Endodermal cell (in vitro differentiated cells): ENCODE results near the gene OS9. TPM values are rescaled to one million over a fixed set of nuclear protein-coding genes. Genes with fewer than 3 reads are reported as not detected.

Experiments used
- DNase-seq: peaks from one replicate; pipeline ENCODE4 v3.0.0-alpha.2; 2017
- H3K27ac ChIP-seq: 2 replicates; pipeline ENCODE4 v1.5.1; 2013; ENCODE audit warnings: mild to moderate bottlenecking, low read depth, low read length, moderate library complexity
- H3K27me3 ChIP-seq: 2 replicates; pipeline ENCODE4 v1.6.1; 2013; ENCODE audit warnings: mild to moderate bottlenecking, low read length, moderate library complexity; ENCODE audit not compliant: insufficient read depth, control insufficient read depth, poor library complexity, severe bottlenecking
- H3K36me3 ChIP-seq: 2 replicates; pipeline ENCODE4 v1.7.0; 2013; ENCODE audit warnings: mild to moderate bottlenecking, low read length, moderate library complexity; ENCODE audit not compliant: control insufficient read depth, insufficient read depth
- H3K4me1 ChIP-seq: one replicate; pipeline ENCODE4 v1.7.0; 2013; ENCODE audit warnings: low read length; ENCODE audit not compliant: control insufficient read depth, insufficient read depth
- H3K4me3 ChIP-seq: 2 replicates; pipeline ENCODE4 v1.5.1; 2013; ENCODE audit warnings: mild to moderate bottlenecking, low read length, moderate library complexity
- H3K9ac ChIP-seq: 2 replicates; pipeline ENCODE4 v1.6.1; 2013; ENCODE audit warnings: mild to moderate bottlenecking, low read length, moderate library complexity; ENCODE audit not compliant: poor library complexity, severe bottlenecking; ENCODE audit errors: extremely low read depth
- H3K9me3 ChIP-seq: 2 replicates; pipeline ENCODE4 v1.6.1; 2013; ENCODE audit warnings: mild to moderate bottlenecking, low read length, moderate library complexity; ENCODE audit not compliant: control insufficient read depth
- H3K27ac Mint-ChIP-seq: 2 replicates; pipeline ENCODE4 v1.8.0; 2020; ENCODE audit warnings: mixed read lengths
- H3K27me3 Mint-ChIP-seq: 2 replicates; pipeline ENCODE4 v1.8.0; 2021; ENCODE audit warnings: mild to moderate bottlenecking, mixed read lengths; ENCODE audit not compliant: insufficient read depth
- H3K36me3 Mint-ChIP-seq: 2 replicates; pipeline ENCODE4 v1.8.0; 2020; ENCODE audit warnings: low read depth, mixed read lengths
- H3K4me1 Mint-ChIP-seq: 2 replicates; pipeline ENCODE4 v1.8.0; 2020; ENCODE audit warnings: mixed read lengths
- H3K4me3 Mint-ChIP-seq: 2 replicates; pipeline ENCODE4 v1.8.0; 2020; ENCODE audit warnings: mild to moderate bottlenecking, moderate library complexity, mixed read lengths
- H3K9me3 Mint-ChIP-seq: 2 replicates; pipeline ENCODE4 v1.8.0; 2020; ENCODE audit warnings: mild to moderate bottlenecking, mixed read lengths
- WGBS, 2 experiments: methylation state at CpG; one replicate each; pipeline versions ENCODE4 v1.1.5 to v1.1.7; 2013; ENCODE audit warnings: missing lambda C conversion rate in 2 of 2, mixed read lengths in 1 of 2; ENCODE audit not compliant: insufficient coverage in 1 of 2, insufficient read length in 1 of 2; 5-methylcytosine and 5-hydroxymethylcytosine counted together
- microRNA-seq: library from miRNA; unstranded; fragments of <30 nt; microRNA quantifications from one replicate; pipeline ENCODE4 v1.2.0, GENCODE V29; 2020; ENCODE audit warnings: borderline microRNAs expressed
- total RNA-seq, 2 donors: library from RNA; stranded (reverse); fragmentation: NEBNext Ultra II Directional in 1 of 2; extraction: Animal tissue kit (Norgen Biotek cat#: 25700) in 1 of 2; gene quantifications; 2 replicates in 1 of 2; 3 replicates in 1 of 2; pipeline ENCODE4 v1.2.1, GENCODE V29; 2021
- TF ChIP-seq, protein P1 (sequence below): fragments of 200-600 bp; sonication (generic); conservative IDR thresholded peaks from 2 replicates; pipeline ENCODE4 v1.5.0; 2021; ENCODE audit warnings: antibody characterized with exemption, mild to moderate bottlenecking

OS9 gene
- total RNA-seq, 2 donors from 2014 or later = 108 to 142 TPM

DNA sequence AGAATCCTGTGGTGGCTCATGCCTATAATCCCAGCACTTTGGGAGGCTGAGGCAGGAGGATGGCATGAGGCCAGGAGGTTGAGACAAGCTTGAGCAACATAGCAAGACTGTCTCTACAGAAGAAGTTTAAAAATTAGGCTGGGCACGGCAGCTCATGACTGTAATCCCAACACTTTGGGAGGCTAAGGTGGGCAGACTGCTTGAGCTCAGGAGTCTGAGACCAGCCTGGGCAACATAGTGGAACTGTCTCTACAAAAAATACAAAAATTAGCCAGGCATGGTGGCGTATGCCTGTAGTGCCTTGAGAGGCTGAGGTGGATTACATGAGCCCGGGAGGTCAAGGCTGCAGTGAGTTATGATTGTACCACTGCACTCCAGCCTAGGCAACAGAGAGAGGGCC, 73.9 kb downstream of the OS9 start:
- Histone ChIP-seq H3K27ac (no peak overlapping the region), H3K36me3 (peaks cover 31% of the 10 kb centered on the region), H3K9ac (no peak overlapping the region), H3K4me1 (peaks cover 6% of the 10 kb centered on the region), H3K27me3 (peaks cover 44% of the 10 kb centered on the region), H3K9me3 (no peaks in the 10 kb centered on the region), H3K4me3 (no peak overlapping the region)
- Mint-ChIP-seq H3K27ac (no peak overlapping the region), H3K4me1 (peaks cover 17% of the 10 kb centered on the region), H3K27me3 (peaks cover 47% of the 10 kb centered on the region), H3K36me3 (peaks cover 23% of the 10 kb centered on the region), H3K4me3 (no peak overlapping the region), H3K9me3 (no peaks in the 10 kb centered on the region)
- 70 to 93% methylated on average over 3 of the region's 3 CpGs for WGBS, 2 experiments
- TF ChIP-seq, protein P1, sequence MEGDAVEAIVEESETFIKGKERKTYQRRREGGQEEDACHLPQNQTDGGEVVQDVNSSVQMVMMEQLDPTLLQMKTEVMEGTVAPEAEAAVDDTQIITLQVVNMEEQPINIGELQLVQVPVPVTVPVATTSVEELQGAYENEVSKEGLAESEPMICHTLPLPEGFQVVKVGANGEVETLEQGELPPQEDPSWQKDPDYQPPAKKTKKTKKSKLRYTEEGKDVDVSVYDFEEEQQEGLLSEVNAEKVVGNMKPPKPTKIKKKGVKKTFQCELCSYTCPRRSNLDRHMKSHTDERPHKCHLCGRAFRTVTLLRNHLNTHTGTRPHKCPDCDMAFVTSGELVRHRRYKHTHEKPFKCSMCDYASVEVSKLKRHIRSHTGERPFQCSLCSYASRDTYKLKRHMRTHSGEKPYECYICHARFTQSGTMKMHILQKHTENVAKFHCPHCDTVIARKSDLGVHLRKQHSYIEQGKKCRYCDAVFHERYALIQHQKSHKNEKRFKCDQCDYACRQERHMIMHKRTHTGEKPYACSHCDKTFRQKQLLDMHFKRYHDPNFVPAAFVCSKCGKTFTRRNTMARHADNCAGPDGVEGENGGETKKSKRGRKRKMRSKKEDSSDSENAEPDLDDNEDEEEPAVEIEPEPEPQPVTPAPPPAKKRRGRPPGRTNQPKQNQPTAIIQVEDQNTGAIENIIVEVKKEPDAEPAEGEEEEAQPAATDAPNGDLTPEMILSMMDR = no peak
- no peak for DNase-seq

DNA sequence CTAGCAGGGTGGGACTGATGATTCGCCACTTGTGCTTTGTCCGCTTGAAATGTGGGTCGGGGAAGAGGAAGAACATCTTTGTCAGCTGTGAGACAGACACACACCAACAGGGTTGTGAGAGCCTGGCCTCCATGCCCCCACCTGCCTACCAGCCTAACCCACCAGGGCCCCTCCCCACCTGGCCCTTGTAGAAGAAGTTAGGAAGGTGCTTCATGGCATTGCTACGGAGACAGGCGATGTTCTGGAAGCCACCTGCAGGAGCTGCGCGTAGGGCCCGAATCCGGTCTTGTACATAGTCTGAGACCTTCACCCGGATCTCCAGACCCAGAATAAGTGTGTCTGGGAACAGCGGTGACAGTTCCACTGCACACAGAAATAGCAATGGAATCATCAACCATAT, 75.7 kb downstream of the OS9 start:
- Histone ChIP-seq H3K36me3 (peaks cover 31% of the 10 kb centered on the region), H3K27ac (no peak overlapping the region), H3K9me3 (no peaks in the 10 kb centered on the region), H3K4me3 (no peak overlapping the region), H3K4me1 (peaks cover 6% of the 10 kb centered on the region), H3K27me3 (peaks cover 27% of the 10 kb centered on the region), H3K9ac (no peak overlapping the region)
- H3K27ac Mint-ChIP-seq = no peak overlapping the region
- peaks cover 19% of the 10 kb centered on the region for H3K4me1 Mint-ChIP-seq
- DNase-seq = no peak
- peaks cover 30% of the 10 kb centered on the region for H3K27me3 Mint-ChIP-seq
- TF ChIP-seq, protein P1 = no peak
- no peaks in the 10 kb centered on the region for H3K9me3 Mint-ChIP-seq
- H3K4me3 Mint-ChIP-seq = no peak overlapping the region
- peaks cover 23% of the 10 kb centered on the region for H3K36me3 Mint-ChIP-seq
- 99% methylated on average over 9 to 11 of the region's 11 CpGs for WGBS, 2 experiments

DNA sequence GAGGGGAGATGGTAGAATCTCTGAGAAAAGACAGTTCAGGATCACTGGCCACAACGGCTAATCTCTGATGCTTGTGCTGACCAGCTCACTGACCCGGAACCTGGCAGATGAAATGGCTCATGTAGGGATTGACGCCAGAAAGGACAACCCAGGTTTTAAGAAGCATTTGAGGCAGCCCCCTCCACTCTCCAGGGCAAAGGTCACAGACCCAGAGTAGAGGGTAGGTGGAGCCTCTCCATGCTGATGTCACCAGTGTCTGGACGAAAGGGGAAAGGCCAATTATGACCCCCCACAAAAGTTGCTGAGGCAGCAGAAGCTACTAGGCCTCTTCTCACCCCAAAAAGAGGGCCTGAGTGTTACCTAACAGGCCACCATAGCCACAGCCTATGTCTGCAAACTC, 76.8 kb downstream of the OS9 start:
- TF ChIP-seq, protein P1 = no peak
- peaks cover 15% of the 10 kb centered on the region for H3K27me3 ChIP-seq
- WGBS, 2 experiments = 91 to 93% methylated on average over 4 of the region's 4 CpGs
- H3K27ac Mint-ChIP-seq = no peak overlapping the region
- peaks cover 19% of the 10 kb centered on the region for H3K27me3 Mint-ChIP-seq
- peaks cover 25% of the 10 kb centered on the region for H3K36me3 Mint-ChIP-seq
- no peak for DNase-seq
- H3K4me3 Mint-ChIP-seq = peak overlapping the region; percentile 85
- no peaks in the 10 kb centered on the region for H3K9me3 Mint-ChIP-seq
- no peak overlapping the region for H3K27ac ChIP-seq
- H3K9me3 ChIP-seq = no peaks in the 10 kb centered on the region
- H3K4me1 Mint-ChIP-seq = peaks cover 15% of the 10 kb centered on the region
- H3K4me1 ChIP-seq = peaks cover 6% of the 10 kb centered on the region
- H3K36me3 ChIP-seq = peaks cover 31% of the 10 kb centered on the region
- H3K4me3 ChIP-seq = peak overlapping the region; percentile 97
- no peak overlapping the region for H3K9ac ChIP-seq

Small RNA genes lying within 50 kb of the gene (microRNA-seq; reads per million reads assigned to microRNA genes)
- not detected for gene MIR6759

Other genes starting within 250 kb of the OS9 start
- under 1 TPM; 0.24 to 0.29 TPM for gene INHBE, start 238.8 kb upstream of the OS9 start, total RNA-seq
- 1 to 10 TPM; 3.4 to 6.4 TPM for gene GLI1, start 234.3 kb upstream of the OS9 start, total RNA-seq
- gene ARHGAP9, start 214.3 kb upstream of the OS9 start, total RNA-seq = 1 to 10 TPM; 1.3 to 1.6 TPM
- 100 to 1,000 TPM; 254 to 263 TPM for gene MARS1, start 206.1 kb upstream of the OS9 start, total RNA-seq
- 10 to 100 TPM in 1 of 2 donors, 1 to 10 TPM in 1; 9.9 to 12.4 TPM for gene DDIT3, start 173.6 kb upstream of the OS9 start, total RNA-seq
- gene MBD6, start 171.3 kb upstream of the OS9 start, total RNA-seq = 10 to 100 TPM; 49.2 to 88.2 TPM
- 100 to 1,000 TPM; 110 to 114 TPM for gene DCTN2, start 146.9 kb upstream of the OS9 start, total RNA-seq
- 1 to 10 TPM; 2.3 to 4.5 TPM for gene KIF5A, start 144.1 kb upstream of the OS9 start, total RNA-seq
- 10 to 100 TPM; 40.9 to 45.5 TPM for gene PIP4K2C, start 102.9 kb upstream of the OS9 start, total RNA-seq
- gene DTX3, start 89.3 kb upstream of the OS9 start, total RNA-seq = 10 to 100 TPM; 59.6 to 62.6 TPM
- 10 to 100 TPM; 12.7 to 20.1 TPM for gene ARHGEF25, start 82.7 kb upstream of the OS9 start, total RNA-seq
- gene B4GALNT1, start 60.9 kb upstream of the OS9 start, total RNA-seq = under 1 TPM; 0.49 to 0.66 TPM
- gene AGAP2, start 44.6 kb downstream of the OS9 start, total RNA-seq = under 1 TPM in 1 of 2 donors, not detected in 1; 0.44 TPM
- 10 to 100 TPM; 21.7 to 27.8 TPM for gene TSPAN31, start 50.9 kb downstream of the OS9 start, total RNA-seq
- gene CDK4, start 58.2 kb downstream of the OS9 start, total RNA-seq = 100 to 1,000 TPM; 144 to 186 TPM
- 10 to 100 TPM; 13.6 to 15.8 TPM for gene MARCHF9, start 61.0 kb downstream of the OS9 start, total RNA-seq
- gene CYP27B1, start 72.9 kb downstream of the OS9 start, total RNA-seq = 1 to 10 TPM; 2.4 to 3.1 TPM
- 10 to 100 TPM; 26.1 to 28.7 TPM for gene METTL1, start 78.0 kb downstream of the OS9 start, total RNA-seq
- gene EEF1AKMT3, start 78.5 kb downstream of the OS9 start, total RNA-seq = 1 to 10 TPM; 3.7 to 5.8 TPM
- gene TSFM, start 88.7 kb downstream of the OS9 start, total RNA-seq = 10 to 100 TPM; 37.7 to 39.9 TPM
- gene AVIL, start 124.6 kb downstream of the OS9 start, total RNA-seq = 1 to 10 TPM in 1 of 2 donors, under 1 TPM in 1; 0.22 to 1.7 TPM
- 100 to 1,000 TPM; 137 to 148 TPM for gene CTDSP2, start 152.6 kb downstream of the OS9 start, total RNA-seq
- 10 to 100 TPM; 10.4 to 11.3 TPM for gene ATP23, start 247.4 kb downstream of the OS9 start, total RNA-seq